ENCODE results near the gene GLIPR2.
"Not testable (repeated sequence)": the region's sequence is repeated elsewhere in the genome, so short reads cannot be mapped to it uniquely, and the experiment has no call there.

The GLIPR2 gene

DNA sequence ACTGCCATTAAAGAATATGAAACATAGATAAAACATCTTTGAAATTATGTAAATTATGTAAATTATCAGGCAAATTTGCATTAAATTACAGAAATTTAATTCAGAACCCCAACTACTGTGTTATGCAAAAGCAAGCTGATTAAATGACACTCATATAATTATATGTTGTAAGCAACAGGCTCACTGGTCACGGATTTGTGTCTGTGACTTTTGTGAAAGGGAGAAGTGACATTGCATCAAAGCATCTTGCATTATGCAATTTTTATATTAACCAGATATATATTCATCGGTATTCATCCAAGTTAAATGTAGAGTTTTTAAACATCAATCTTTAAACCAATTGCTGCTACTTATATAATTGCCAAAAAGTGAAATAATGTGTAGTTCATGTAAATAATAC is 13.0 kb upstream of the GLIPR2 start:
- DNase-seq (ENCODE audit: low read depth), result no peak

- DNase-seq (ENCODE audit: low read depth), result no peak
These were observed 11.3 kb upstream of the GLIPR2 start for GRCh38 chr9:36125062-36125855.

DNA sequence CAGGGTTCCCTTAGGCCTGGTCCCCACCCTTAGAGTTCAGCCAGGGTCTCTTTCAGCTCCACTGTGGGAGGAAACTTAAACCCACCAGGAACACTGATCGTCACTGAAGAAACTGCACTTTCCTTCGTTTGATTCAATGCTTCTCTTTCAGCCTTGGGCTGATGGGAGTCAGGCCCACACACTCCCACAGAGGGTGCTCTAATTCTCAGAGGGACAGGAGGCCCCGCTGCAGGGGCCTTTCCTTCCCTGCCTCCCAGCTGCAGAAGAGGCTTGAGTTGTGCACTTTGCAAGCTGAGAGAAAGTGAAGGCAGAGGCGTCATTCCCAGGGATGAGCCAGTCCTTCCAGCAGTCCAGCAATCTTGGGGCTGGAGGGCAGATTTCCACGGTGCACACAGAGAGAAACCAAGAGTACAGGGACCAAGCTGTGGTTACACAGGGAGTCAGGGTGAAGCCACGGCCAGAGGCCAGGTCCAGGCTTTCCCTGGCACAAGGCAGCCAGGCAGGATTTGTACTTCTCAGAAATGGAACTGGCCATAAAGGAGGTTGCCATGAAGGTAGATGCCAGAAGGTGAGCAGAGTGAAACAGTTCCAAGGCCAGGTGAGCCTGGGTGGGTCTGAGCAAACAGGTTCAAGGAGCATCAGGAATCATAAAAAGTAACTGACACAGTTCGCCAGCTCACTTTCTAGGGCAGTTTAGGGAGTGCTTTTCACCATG is 10.4 kb upstream of the GLIPR2 start:
- no peak for DNase-seq (ENCODE audit: low read depth)

DNA sequence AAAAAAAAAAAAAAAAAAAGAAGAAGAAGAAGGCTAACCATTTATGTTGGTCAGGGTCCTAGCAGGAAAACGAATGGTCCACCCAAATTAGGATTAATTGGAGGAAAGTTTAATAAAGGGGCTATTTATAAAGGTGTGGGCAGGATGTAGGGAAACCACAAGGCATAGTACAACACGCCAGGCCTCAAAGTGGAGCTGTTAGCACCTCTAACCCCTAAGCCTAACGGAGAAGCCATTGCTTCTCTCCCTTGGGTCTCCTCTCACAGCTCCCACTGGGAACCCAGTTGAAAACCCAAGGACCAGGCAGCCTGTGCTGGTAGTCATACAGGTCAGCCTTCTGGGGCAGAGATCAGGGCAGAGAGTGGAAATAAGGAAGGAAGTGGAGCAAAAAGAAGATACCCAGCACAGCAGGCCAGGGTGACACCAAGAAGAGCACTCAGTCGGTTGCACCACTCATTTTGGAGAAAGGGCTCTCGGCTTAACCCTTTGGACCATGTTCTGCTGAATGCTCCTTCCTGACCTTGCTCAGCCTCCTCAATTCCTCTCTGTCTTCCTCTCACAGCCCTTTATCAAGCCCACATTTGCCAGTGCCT is 8.8 kb upstream of the GLIPR2 start:
- DNase-seq (ENCODE audit: low read depth), result no peak

- no peak for DNase-seq (ENCODE audit: low read depth)
These were observed 8.2 kb upstream of the GLIPR2 start for GRCh38 chr9:36128349-36128748.

DNA sequence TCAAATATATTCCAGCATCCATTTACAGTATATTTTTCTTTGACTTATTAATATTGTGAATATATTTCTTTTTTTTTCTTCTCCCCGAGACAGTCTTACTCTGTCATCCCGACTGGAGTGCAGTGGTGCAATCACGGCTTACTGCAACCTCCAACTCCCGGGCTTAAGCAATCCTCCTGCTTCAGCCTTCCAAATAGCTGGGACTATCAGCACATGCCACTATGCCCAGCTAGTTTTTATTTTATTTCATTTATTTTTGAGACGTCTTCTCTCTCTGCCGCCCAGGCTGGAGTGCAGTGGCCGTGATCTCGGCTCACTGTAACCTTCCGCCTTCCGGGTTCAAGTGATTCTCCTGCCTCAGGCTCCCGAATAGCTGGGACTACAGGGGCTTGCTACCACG is 7.4 kb upstream of the GLIPR2 start:
- DNase-seq (ENCODE audit: low read depth), result no peak

DNA sequence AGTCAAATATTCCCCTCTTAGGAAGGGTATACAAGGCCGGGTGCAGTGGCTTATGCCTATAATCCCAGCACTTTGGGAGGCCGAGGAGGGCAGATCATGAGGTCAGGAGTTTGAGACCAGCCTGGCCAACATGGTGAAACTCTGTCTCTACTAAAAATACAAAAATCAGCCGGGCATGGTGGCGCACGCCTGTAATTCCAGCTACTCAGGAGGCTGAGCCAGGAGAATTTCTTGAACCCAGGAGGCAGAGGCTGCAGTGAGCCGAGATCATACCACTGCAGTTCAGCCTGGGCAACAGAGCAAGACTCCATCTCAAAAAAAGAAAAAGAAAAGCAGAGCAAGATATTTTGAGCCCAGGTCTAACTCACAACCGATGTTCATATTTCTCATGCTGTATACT is 4.9 kb upstream of the GLIPR2 start:
- not testable (repeated sequence) for DNase-seq (ENCODE audit: low read depth)

DNA sequence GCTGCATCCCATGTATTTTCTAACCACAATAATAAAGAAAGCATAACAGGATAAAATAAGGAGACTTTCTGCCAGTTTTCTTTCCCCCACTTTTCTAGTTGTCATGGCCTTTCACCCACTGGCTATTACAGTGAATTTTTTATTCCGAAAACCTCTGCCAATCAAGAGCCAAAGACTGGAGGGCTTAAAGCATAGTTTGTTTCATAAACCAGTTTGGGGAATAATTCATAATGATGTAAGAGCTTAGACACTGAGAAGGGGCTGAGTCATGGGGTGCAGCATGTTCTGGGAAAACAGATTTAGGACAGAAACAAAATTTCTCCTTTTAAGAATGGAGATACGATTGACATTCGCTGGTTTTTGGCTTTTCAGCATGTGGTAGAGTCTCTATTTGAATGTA is 4.4 kb upstream of the GLIPR2 start:
- DNase-seq (ENCODE audit: low read depth), result no peak

- no peak for DNase-seq (ENCODE audit: low read depth)
These were observed 1.6 kb upstream of the GLIPR2 start for GRCh38 chr9:36134761-36135505.

- DNase-seq (ENCODE audit: low read depth), result no peak
These were observed 727 bp upstream of the GLIPR2 start for GRCh38 chr9:36135741-36136271.

DNA sequence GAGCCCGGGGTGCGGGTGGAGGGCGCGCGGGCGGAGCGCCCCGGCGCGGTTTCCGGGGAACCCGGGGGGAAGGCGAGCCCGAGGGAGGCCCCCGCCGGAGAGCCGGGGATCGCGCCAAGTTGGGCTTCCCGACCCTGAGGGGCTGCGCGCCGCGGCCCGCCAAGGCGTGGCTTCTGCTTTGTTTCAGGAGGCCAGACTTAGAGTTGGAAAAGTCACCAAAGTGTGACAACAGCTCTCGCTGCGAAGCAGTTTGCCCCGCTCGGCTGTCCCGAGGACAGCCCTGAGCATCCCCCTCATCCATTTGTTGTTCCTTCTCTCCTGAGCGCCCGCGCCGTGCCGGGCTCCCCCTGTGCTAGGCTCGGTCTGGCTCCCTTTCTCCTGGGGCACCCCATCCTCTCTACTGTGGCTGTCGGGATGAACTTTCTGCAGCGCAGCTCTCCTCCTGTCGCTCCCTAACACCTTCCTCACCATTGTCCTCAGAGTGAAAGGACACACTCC is 410 bp downstream of the GLIPR2 start:
- no peak for DNase-seq (ENCODE audit: low read depth)

DNA sequence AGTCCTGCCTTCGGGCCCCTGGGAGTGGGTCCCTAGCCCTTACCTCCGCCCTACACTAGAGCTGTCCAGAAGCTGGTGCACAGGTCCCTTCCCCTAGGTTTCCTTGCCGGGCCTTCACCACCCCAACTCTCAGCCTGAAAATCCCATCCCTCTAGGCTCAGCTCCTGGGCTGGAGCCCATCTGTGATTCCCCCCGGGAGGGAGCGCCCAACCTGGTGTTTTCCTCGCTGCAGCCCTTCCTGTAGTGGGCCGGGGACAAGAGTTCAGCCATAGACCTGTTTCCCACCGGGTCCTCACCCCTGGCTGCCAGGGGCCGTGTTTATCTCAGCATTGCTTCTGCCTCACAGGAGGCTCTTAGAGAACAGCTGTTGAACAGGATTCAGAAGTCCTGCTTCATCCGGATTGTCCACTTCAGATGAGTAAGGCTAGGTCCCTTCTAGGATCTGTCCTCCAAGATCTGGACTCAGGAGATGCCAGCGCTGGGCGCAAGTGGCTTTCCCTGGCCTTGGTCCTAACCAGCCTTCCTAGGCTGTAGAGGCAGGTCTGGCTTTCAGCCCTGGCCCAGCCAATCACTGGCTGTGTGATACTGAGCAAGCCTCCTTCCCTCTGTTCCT is 965 bp downstream of the GLIPR2 start:
- no peak for DNase-seq (ENCODE audit: low read depth)

DNA sequence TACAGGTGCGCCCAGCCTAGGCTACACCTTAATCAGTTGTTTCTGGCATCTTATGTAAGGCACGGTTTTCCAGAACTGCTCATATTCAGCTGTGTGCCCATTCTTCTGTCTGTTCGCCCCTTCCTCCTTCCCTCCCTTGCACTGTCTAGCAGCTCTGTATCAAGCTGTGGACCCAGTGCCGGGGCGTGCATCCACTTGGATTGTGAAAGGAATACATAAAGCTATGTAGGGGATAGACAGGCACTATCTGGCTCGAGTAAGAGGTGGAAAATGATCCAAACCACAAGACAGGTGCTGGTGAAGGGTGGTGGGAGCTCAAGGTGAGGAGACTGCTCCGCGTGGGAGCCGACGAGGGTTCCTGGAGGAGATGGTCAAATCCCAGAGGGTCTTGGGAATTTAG is 2.0 kb downstream of the GLIPR2 start:
- DNase-seq (ENCODE audit: low read depth), result no peak

- DNase-seq (ENCODE audit: low read depth), result no peak
These were observed 2.4 kb downstream of the GLIPR2 start for GRCh38 chr9:36138901-36139300.

- DNase-seq (ENCODE audit: low read depth), result peak; percentile 18
These were observed 3.9 kb downstream of the GLIPR2 start for GRCh38 chr9:36140086-36141084.

GRCh38 chr9:36141288-36141687 is 4.8 kb downstream of the GLIPR2 start:
- DNase-seq (ENCODE audit: low read depth), result no peak

DNA sequence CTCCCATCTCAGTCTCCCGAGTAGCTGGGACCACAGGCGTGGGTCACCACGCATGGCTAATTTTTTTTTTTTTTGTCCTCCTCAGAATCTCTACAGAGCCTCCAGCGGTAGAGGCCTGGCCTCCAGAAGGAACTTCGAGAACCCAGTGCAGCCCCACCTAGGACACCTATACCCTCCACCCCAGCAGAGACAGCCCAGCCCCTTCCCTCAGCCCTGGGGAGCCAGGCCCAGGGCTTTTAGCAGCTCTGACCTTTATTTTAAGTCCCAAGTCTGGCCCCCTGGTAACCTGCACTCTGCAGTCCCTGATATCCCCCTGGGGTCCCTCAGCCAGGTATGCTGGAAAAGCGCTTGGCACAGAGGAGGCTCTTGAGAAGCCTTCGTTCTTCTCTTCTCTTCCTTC is 5.2 kb downstream of the GLIPR2 start:
- no peak for DNase-seq (ENCODE audit: low read depth)

- no peak for DNase-seq (ENCODE audit: low read depth)
These were observed 6.1 kb downstream of the GLIPR2 start for GRCh38 chr9:36142510-36143244.

- DNase-seq (ENCODE audit: low read depth), result no peak
These were observed 6.7 kb downstream of the GLIPR2 start for GRCh38 chr9:36143245-36143641.

All from T follicular helper cell (primary cell).